Measurements from ENCODE around the gene RCAN3. TPM values are rescaled to one million over a fixed set of nuclear protein-coding genes. Genes with fewer than 3 reads are reported as not detected.

The RCAN3 gene
- total and polyA plus RNA-seq, 2 of the 13 experiments (the other 11 are each of a cell fraction or from before 2014, with no cell fraction given) = 12.2 to 13.3 TPM

- TF ChIP-seq ZMYM3 (CRISPR knock-in tag; IDR thresholded peaks at IDR 0.05) (peak; percentile 50; the same call in 1 of the 2 replicates), THYN1 (CRISPR knock-in tag; IDR thresholded peaks at IDR 0.05; ENCODE audit: borderline replicate concordance, low read depth) (no peak), HMG20B (CRISPR knock-in tag; conservative IDR thresholded peaks at IDR 0.05) (no peak), NFKB2 (CRISPR knock-in tag; IDR thresholded peaks at IDR 0.05; ENCODE audit: borderline replicate concordance) (peak; percentile 62; the same call in 1 of the 2 replicates), CEBPB (IDR thresholded peaks at IDR 0.05; ENCODE audit: borderline replicate concordance, low read depth, low read length) (no peak), NFYC (CRISPR knock-in tag; IDR thresholded peaks at IDR 0.05) (no peak; the same call in 1 of the 2 replicates), TCF7 (IDR thresholded peaks at IDR 0.05; ENCODE audit: low read depth) (peak; percentile 66; the same call in 1 of the 2 replicates), ZNF17 (CRISPR knock-in tag; IDR thresholded peaks at IDR 0.05) (no peak), AHDC1 (CRISPR knock-in tag; IDR thresholded peaks at IDR 0.05; ENCODE audit: borderline replicate concordance) (peak; percentile 70; the same call in 1 of the 2 replicates), ZNF253 (CRISPR knock-in tag; IDR thresholded peaks at IDR 0.05; ENCODE audit: borderline replicate concordance) (no peak), ZNF496 (CRISPR knock-in tag; IDR thresholded peaks at IDR 0.05; ENCODE audit: insufficient replicate concordance) (no peak), RFX3 (CRISPR knock-in tag; IDR thresholded peaks at IDR 0.05) (peak; percentile 72), AGO1 (IDR thresholded peaks at IDR 0.05; ENCODE audit: low read depth, low read length, poor library complexity, severe bottlenecking) (no peak), FOXA3 (CRISPR knock-in tag; IDR thresholded peaks at IDR 0.05) (0 out of 2 replicates have a peak, but pooled peaks have one; percentile 37), ZNF33A (CRISPR knock-in tag; IDR thresholded peaks at IDR 0.05; ENCODE audit: borderline replicate concordance) (no peak), GRHL1 (CRISPR knock-in tag; conservative IDR thresholded peaks at IDR 0.05) (no peak), ZNF546 (CRISPR knock-in tag; conservative IDR thresholded peaks at IDR 0.05) (no peak), RXRB (CRISPR knock-in tag; IDR thresholded peaks at IDR 0.05; ENCODE audit: borderline replicate concordance) (peak; percentile 68; the same call in 1 of the 2 replicates), ZBTB20 (CRISPR knock-in tag; IDR thresholded peaks at IDR 0.05; ENCODE audit: borderline replicate concordance, low read depth) (peak; percentile 72; the same call in 1 of the 2 replicates)
- TF ChIP-seq, protein P1, sequence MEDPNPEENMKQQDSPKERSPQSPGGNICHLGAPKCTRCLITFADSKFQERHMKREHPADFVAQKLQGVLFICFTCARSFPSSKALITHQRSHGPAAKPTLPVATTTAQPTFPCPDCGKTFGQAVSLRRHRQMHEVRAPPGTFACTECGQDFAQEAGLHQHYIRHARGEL (CRISPR knock-in tag; IDR thresholded peaks at IDR 0.05) = no peak
Measured at GRCh38 chr1:24551960-24552571, 49.4 kb downstream of the RCAN3 start (continued).

All from HepG2 (cell line).